Fibroblast of pulmonary artery (primary cell): ENCODE data around the gene ZNF618.

Experiments used
- DNase-seq: peaks from one replicate; pipeline ENCODE4 v3.0.0-alpha.2; 2010; ENCODE audit warnings: low read depth
- H3K4me3 ChIP-seq: replicated peaks from 2 replicates; pipeline ENCODE4 v1.5.1; 2011; ENCODE audit warnings: low read depth, mild to moderate bottlenecking, control low read depth, low read length, moderate library complexity
- TF ChIP-seq, protein P1 (sequence below): IDR thresholded peaks from 2 replicates; pipeline ENCODE4 v1.5.1; 2011; ENCODE audit warnings: mild to moderate bottlenecking, control low read depth, low read length, inconsistent platforms; ENCODE audit errors: missing control alignments

ZNF618 gene

DNA sequence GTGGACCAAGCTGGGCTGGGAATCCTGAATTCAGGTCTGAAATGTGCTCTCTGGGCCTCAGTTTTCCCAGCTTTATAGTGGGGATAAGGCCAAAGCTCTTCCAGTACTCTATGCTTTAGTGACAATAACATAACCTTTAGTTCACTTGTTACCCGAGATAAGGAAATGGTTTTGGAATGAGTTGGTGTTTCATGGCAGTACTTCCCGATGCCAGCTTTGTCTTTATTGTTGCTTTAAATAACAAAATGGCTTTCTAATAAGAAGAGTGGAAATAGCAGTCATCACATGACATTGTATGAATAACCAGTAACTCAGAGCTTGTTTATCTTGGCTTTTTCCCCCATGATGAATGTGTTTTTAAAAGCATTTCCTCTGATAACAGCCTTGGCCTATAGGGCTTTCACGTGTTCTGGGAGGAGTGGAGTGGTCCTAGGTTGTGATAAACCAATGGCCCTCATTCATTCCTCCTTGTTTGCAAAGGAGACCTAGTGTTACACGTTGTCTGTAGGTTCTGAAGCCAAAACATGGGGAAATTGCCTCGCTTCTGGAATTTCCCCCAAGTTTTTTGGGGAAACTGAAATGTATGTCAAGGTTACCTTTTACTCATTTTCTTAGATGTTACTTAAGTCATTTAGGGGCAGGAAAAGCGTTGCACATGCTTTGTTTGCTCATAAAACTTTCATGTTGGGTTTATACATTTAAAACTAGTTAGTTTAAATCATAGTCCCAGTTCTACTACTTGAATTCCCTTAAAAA is 53.7 kb downstream of the ZNF618 start:
- no peak overlapping the region for H3K4me3 ChIP-seq
- TF ChIP-seq, protein P1, sequence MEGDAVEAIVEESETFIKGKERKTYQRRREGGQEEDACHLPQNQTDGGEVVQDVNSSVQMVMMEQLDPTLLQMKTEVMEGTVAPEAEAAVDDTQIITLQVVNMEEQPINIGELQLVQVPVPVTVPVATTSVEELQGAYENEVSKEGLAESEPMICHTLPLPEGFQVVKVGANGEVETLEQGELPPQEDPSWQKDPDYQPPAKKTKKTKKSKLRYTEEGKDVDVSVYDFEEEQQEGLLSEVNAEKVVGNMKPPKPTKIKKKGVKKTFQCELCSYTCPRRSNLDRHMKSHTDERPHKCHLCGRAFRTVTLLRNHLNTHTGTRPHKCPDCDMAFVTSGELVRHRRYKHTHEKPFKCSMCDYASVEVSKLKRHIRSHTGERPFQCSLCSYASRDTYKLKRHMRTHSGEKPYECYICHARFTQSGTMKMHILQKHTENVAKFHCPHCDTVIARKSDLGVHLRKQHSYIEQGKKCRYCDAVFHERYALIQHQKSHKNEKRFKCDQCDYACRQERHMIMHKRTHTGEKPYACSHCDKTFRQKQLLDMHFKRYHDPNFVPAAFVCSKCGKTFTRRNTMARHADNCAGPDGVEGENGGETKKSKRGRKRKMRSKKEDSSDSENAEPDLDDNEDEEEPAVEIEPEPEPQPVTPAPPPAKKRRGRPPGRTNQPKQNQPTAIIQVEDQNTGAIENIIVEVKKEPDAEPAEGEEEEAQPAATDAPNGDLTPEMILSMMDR: no peak
- DNase-seq: peak; percentile 89

DNA sequence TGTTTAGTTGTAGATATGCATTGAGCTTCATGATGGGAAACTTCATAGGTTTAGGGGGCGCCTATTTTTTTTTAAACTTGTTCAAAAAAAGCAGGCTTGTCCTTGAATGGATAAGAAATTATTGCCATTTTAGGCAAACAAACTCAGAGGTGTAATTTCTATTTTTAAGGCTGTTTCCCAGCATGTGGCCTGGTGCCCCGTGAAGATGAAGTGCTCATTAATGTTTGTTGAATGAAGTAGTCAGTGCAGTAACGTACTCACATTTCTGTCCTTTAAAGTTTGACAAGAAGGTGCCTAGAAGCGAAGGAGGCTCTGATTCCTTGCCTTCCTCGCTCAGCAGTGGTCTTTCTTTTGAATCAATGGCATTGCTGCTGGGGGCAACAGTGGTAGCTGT is 54.3 kb downstream of the ZNF618 start:
- DNase-seq: no peak
- no peak overlapping the region for H3K4me3 ChIP-seq
- TF ChIP-seq, protein P1: no peak

DNA sequence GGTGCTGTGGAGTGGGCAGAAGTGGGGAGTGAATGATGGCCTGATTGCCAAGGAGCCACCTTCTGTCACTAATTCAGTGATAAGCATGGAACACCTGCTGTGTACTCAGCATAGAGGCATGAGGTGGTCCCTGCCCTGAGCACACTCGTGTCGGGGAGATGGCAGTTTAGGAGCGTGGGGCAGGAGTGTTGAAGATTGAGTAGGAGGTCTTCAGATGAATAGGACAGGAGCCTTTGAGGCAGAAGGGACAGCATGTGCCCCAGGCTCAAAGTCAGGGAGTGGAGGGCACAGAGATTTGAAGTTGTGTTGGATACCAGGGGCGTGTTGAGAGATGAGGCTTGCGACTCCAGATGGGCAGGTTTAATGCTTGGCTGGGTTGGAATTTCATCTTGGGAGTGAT is 55.0 kb downstream of the ZNF618 start:
- DNase-seq: no peak
- H3K4me3 ChIP-seq: no peak overlapping the region
- TF ChIP-seq, protein P1: no peak

DNA sequence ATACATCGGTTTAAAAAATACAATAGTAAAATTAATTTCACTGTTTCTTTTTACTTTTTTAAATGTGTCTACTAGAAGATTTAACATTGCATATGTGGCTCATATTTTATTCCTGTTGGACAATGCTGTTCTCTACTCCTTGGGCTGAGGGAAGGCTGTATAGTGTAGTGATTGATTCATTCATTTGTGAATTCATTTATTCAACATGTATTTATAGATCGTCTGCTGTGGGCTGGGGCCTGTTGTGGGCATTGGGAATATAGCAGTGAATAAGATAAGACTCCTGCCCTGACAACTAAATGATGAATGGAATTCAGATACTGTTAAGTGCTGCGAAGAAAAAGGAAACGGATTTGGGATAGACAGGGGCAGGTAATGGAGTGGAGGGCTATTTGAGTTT is 55.7 kb downstream of the ZNF618 start:
- DNase-seq: no peak
- no peak overlapping the region for H3K4me3 ChIP-seq
- TF ChIP-seq, protein P1: no peak

DNA sequence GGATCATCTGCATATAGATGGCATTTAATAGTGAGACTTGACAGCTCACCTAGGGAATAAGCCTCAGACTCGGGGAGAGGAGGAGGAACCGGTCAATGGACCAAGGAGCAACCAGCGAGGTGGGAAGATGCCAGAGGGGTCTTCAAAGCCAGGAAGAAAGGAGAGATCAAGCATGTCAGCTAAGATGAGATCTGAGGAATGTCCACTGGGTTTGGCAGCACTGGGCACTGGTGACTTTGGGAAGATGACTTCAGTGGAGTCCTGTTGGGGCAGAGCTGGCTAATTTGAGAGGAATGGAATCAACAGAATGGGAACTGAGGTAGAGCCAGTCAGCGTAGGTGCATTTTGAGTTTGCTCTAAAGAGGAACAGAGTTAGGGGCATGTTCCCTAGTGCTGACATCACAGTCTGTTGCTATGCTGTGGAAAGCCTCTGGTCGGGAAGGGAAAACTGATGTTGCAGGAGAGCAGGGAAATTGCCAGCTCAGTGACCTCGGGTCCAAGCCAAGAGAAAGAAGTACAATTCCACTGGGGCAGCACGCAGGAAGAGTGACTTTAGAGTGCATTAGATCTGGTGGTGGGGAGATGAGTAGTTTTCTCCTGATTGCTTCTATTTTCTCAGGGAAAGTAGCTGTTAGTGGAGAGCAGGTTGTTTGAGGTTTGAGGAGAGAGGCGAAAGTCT is 56.9 kb downstream of the ZNF618 start:
- DNase-seq: peak; percentile 49
- H3K4me3 ChIP-seq: no peak overlapping the region
- TF ChIP-seq, protein P1: no peak

DNA sequence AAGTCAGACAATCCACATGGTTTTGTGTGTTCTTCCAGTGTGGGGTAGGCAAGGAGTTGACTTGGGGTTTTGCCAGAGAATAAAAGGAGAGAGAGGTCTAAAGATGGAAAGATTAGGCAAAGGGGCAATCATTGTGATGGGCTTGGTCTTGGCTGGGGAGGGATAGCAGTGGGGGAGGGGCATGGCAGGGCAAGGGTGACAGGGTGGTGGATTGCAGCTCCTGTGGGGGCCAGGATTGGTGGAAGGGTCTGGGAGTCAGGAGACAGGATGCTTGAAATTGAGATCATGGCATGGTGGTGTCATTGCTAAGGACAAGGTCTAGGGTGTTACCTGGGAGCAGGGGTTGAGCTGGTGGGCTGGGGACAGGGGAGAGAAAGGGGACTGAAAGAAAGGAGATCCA is 57.6 kb downstream of the ZNF618 start:
- TF ChIP-seq, protein P1: no peak
- DNase-seq: no peak

More for the DNA sequence above, 57.6 kb downstream of the ZNF618 start:
- H3K4me3 ChIP-seq: no peak overlapping the region
